ENCODE measurements around the gene TADA1.

DNA sequence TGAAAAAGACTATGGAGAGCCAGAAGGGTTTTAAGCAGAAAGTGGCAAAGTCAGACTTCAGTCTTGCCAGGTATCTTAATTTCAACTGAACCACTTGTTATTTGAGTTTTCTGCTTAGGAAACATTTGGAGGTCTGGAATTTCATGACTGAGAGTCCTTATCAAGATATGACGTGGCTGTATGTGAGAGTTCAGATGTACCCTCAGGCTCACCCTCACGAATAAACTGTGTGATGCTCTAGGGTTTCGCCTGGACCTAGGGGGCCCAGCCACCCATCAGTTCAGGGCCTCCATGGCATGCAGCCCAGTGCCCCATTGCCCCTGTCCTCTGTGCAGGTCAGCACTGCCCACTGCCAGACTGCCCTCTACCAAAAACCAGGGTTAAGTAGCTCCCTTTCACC lies 30.6 kb upstream of the TADA1 start:
- TF ChIP-seq, protein P1, sequence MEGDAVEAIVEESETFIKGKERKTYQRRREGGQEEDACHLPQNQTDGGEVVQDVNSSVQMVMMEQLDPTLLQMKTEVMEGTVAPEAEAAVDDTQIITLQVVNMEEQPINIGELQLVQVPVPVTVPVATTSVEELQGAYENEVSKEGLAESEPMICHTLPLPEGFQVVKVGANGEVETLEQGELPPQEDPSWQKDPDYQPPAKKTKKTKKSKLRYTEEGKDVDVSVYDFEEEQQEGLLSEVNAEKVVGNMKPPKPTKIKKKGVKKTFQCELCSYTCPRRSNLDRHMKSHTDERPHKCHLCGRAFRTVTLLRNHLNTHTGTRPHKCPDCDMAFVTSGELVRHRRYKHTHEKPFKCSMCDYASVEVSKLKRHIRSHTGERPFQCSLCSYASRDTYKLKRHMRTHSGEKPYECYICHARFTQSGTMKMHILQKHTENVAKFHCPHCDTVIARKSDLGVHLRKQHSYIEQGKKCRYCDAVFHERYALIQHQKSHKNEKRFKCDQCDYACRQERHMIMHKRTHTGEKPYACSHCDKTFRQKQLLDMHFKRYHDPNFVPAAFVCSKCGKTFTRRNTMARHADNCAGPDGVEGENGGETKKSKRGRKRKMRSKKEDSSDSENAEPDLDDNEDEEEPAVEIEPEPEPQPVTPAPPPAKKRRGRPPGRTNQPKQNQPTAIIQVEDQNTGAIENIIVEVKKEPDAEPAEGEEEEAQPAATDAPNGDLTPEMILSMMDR (IDR thresholded peaks at IDR 0.05) = no peak
- no peak for TF ChIP-seq ZFX (IDR thresholded peaks at IDR 0.05; ENCODE audit: borderline replicate concordance)

Data from 22Rv1 (cell line).